Measurements from ENCODE around the gene MAF.
A peak's percentile ranks its signal among the peaks of the same experiment; 100 is the strongest.

The MAF gene

DNA sequence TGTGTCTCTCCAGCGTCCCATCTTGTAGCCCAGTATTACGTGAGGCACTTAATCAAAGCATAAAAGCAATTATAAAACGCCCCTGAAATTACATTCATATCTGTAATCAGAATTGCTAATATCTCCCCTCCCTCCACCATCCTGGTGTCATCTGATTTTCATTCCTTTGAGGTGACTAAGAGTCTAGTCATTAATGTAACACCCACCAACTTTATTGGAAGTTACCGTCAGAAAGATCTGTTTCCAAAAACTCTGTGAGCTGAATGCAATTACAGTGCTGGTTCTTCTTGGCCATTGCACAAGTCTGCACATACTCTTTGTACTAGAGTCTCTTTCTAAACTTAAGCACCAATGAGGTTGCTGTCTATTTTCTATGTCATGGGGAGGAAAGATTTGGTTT lies 12.5 kb upstream of the MAF start:
- Histone ChIP-seq H3K4me3 (ENCODE audit: insufficient read length, low read depth) (no peak overlapping the region), H3K36me3 (ENCODE audit: insufficient read depth, insufficient read length, low read length) (no peaks in the 10 kb centered on the region), H3K9me3 (ENCODE audit: insufficient read depth, low read length) (no peaks in the 10 kb centered on the region), H3K9ac (ENCODE audit: insufficient read length, low read depth) (no peak overlapping the region), H3K27me3 (ENCODE audit: insufficient read depth, insufficient read length) (no peaks in the 10 kb centered on the region), H3K4me1 (ENCODE audit: insufficient read depth, insufficient read length) (no peaks in the 10 kb centered on the region)
- TF ChIP-seq SUZ12 (IDR thresholded peaks at IDR 0.05; ENCODE audit: extremely low read depth, insufficient read depth, insufficient read length) (no peak), ZNF274 (IDR thresholded peaks at IDR 0.05; ENCODE audit: low read depth, low read length) (no peak), YY1 (IDR thresholded peaks at IDR 0.05; ENCODE audit: insufficient read depth, insufficient read length) (no peak)
- DNase-seq (ENCODE audit: low read depth, low spot score), result no peak

DNA sequence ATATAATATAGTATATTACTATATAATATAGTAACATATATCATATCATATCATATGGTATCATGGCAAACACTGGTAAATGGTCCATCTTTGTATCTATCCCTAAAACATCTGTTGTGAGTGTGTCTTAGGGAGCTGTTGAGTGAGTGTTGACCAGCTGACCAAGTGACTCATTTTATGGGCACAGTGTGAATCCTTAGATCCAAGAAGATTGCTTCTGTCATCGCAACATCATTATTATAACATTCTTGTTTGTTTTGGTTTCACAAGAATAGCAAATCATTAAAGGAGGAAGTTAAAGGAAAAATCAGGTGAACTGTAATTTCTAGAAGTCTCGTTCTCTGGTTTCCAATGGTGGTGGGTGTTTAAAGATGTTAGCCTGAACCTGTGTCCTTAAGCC lies 11.7 kb upstream of the MAF start:
- no peak for TF ChIP-seq YY1 (IDR thresholded peaks at IDR 0.05; ENCODE audit: insufficient read depth, insufficient read length)
- no peak for TF ChIP-seq SUZ12 (IDR thresholded peaks at IDR 0.05; ENCODE audit: extremely low read depth, insufficient read depth, insufficient read length)
- TF ChIP-seq ZNF274 (IDR thresholded peaks at IDR 0.05; ENCODE audit: low read depth, low read length), result no peak
- Histone ChIP-seq H3K9me3 (ENCODE audit: insufficient read depth, low read length) (no peaks in the 10 kb centered on the region), H3K36me3 (ENCODE audit: insufficient read depth, insufficient read length, low read length) (no peaks in the 10 kb centered on the region), H3K27me3 (ENCODE audit: insufficient read depth, insufficient read length) (no peaks in the 10 kb centered on the region), H3K9ac (ENCODE audit: insufficient read length, low read depth) (no peak overlapping the region), H3K4me3 (ENCODE audit: insufficient read length, low read depth) (no peak overlapping the region), H3K4me1 (ENCODE audit: insufficient read depth, insufficient read length) (no peaks in the 10 kb centered on the region)
- no peak for DNase-seq (ENCODE audit: low read depth, low spot score)

DNA sequence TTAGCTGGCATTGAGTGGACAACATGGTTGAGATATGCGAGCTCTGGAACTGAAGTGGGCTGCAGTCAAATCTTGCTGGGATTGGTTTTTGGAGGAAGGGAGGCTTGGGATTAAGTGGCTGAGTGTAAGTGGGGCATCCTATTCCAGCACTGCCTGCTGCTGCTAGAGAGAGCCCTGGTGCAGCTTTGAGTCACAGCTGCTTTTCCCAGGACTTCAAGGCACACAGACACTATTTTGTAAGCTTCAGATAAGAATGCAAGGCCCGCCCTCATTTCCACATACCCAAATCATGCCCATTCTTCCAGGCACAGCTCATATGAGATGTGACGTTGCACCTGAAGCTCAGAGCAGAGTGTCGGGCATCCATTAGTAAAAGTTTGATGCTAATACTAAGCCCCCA lies 10.2 kb upstream of the MAF start:
- Histone ChIP-seq H3K4me1 (ENCODE audit: insufficient read depth, insufficient read length) (no peaks in the 10 kb centered on the region), H3K36me3 (ENCODE audit: insufficient read depth, insufficient read length, low read length) (no peaks in the 10 kb centered on the region), H3K4me3 (ENCODE audit: insufficient read length, low read depth) (no peak overlapping the region), H3K27me3 (ENCODE audit: insufficient read depth, insufficient read length) (no peaks in the 10 kb centered on the region), H3K9me3 (ENCODE audit: insufficient read depth, low read length) (no peaks in the 10 kb centered on the region), H3K9ac (ENCODE audit: insufficient read length, low read depth) (no peak overlapping the region)
- TF ChIP-seq ZNF274 (IDR thresholded peaks at IDR 0.05; ENCODE audit: low read depth, low read length) (no peak), SUZ12 (IDR thresholded peaks at IDR 0.05; ENCODE audit: extremely low read depth, insufficient read depth, insufficient read length) (no peak), YY1 (IDR thresholded peaks at IDR 0.05; ENCODE audit: insufficient read depth, insufficient read length) (no peak)
- DNase-seq (ENCODE audit: low read depth, low spot score), result no peak

- no peaks in the 10 kb centered on the region for H3K27me3 ChIP-seq (ENCODE audit: insufficient read depth, insufficient read length)
- TF ChIP-seq YY1 (IDR thresholded peaks at IDR 0.05; ENCODE audit: insufficient read depth, insufficient read length), result no peak
- TF ChIP-seq ZNF274 (IDR thresholded peaks at IDR 0.05; ENCODE audit: low read depth, low read length), result no peak
- TF ChIP-seq SUZ12 (IDR thresholded peaks at IDR 0.05; ENCODE audit: extremely low read depth, insufficient read depth, insufficient read length), result no peak
Measured at GRCh38 chr16:79609861-79610260, 9.3 kb upstream of the MAF start.

DNA sequence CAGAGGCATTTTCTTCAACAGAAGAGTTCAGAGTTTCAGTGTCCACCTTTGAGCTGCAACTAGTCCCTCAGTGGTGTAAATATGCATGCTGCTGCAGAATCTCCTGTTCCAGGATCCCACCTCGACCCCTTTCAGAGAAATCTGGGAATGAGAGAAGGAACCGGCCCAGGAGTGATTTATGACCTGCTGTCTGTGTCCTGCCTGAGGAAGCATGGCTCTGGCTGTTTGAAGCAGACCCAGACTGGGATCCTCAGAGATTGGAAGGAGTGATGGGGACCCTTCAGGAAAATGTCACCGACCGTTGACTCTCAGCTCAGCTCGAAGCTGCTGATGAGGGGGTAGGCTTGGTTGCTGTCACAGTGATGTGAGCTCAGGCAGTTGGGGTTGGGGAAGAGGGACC lies 8.4 kb upstream of the MAF start:
- DNase-seq (ENCODE audit: low read depth, low spot score), result no peak
- H3K36me3 ChIP-seq (ENCODE audit: insufficient read depth, insufficient read length, low read length), result no peaks in the 10 kb centered on the region
- H3K9me3 ChIP-seq (ENCODE audit: insufficient read depth, low read length), result no peaks in the 10 kb centered on the region
- no peaks in the 10 kb centered on the region for H3K4me1 ChIP-seq (ENCODE audit: insufficient read depth, insufficient read length)
- H3K9ac ChIP-seq (ENCODE audit: insufficient read length, low read depth), result no peak overlapping the region
- H3K4me3 ChIP-seq (ENCODE audit: insufficient read length, low read depth), result no peak overlapping the region
- no peaks in the 10 kb centered on the region for H3K27me3 ChIP-seq (ENCODE audit: insufficient read depth, insufficient read length)
- TF ChIP-seq SUZ12 (IDR thresholded peaks at IDR 0.05; ENCODE audit: extremely low read depth, insufficient read depth, insufficient read length) (no peak), ZNF274 (IDR thresholded peaks at IDR 0.05; ENCODE audit: low read depth, low read length) (no peak), YY1 (IDR thresholded peaks at IDR 0.05; ENCODE audit: insufficient read depth, insufficient read length) (no peak)

More at GRCh38 chr16:79609861-79610260, 9.3 kb upstream of the MAF start:
- H3K9me3 ChIP-seq (ENCODE audit: insufficient read depth, low read length), result no peaks in the 10 kb centered on the region
- no peak for DNase-seq (ENCODE audit: low read depth, low spot score)
- H3K4me1 ChIP-seq (ENCODE audit: insufficient read depth, insufficient read length), result no peaks in the 10 kb centered on the region
- H3K9ac ChIP-seq (ENCODE audit: insufficient read length, low read depth), result no peak overlapping the region
- H3K4me3 ChIP-seq (ENCODE audit: insufficient read length, low read depth), result no peak overlapping the region
- H3K36me3 ChIP-seq (ENCODE audit: insufficient read depth, insufficient read length, low read length), result no peaks in the 10 kb centered on the region

- Histone ChIP-seq H3K4me1 (ENCODE audit: insufficient read depth, insufficient read length) (no peaks in the 10 kb centered on the region), H3K9ac (ENCODE audit: insufficient read length, low read depth) (no peak overlapping the region), H3K4me3 (ENCODE audit: insufficient read length, low read depth) (no peak overlapping the region), H3K36me3 (ENCODE audit: insufficient read depth, insufficient read length, low read length) (no peaks in the 10 kb centered on the region), H3K27me3 (ENCODE audit: insufficient read depth, insufficient read length) (no peaks in the 10 kb centered on the region), H3K9me3 (ENCODE audit: insufficient read depth, low read length) (no peaks in the 10 kb centered on the region)
- TF ChIP-seq ZNF274 (IDR thresholded peaks at IDR 0.05; ENCODE audit: low read depth, low read length), result no peak
- no peak for TF ChIP-seq SUZ12 (IDR thresholded peaks at IDR 0.05; ENCODE audit: extremely low read depth, insufficient read depth, insufficient read length)
- no peak for TF ChIP-seq YY1 (IDR thresholded peaks at IDR 0.05; ENCODE audit: insufficient read depth, insufficient read length)
- no peak for DNase-seq (ENCODE audit: low read depth, low spot score)
Measured at GRCh38 chr16:79607587-79607986, 7.0 kb upstream of the MAF start.

GRCh38 chr16:79605999-79606398 lies 5.5 kb upstream of the MAF start:
- peak; percentile 35 for DNase-seq (ENCODE audit: low read depth, low spot score)
- H3K4me1 ChIP-seq (ENCODE audit: insufficient read depth, insufficient read length), result no peaks in the 10 kb centered on the region
- H3K36me3 ChIP-seq (ENCODE audit: insufficient read depth, insufficient read length, low read length), result no peaks in the 10 kb centered on the region
- H3K4me3 ChIP-seq (ENCODE audit: insufficient read length, low read depth), result no peak overlapping the region
- TF ChIP-seq SUZ12 (IDR thresholded peaks at IDR 0.05; ENCODE audit: extremely low read depth, insufficient read depth, insufficient read length), result no peak
- TF ChIP-seq YY1 (IDR thresholded peaks at IDR 0.05; ENCODE audit: insufficient read depth, insufficient read length), result no peak
- no peak for TF ChIP-seq ZNF274 (IDR thresholded peaks at IDR 0.05; ENCODE audit: low read depth, low read length)
- H3K27me3 ChIP-seq (ENCODE audit: insufficient read depth, insufficient read length), result no peaks in the 10 kb centered on the region
- no peaks in the 10 kb centered on the region for H3K9me3 ChIP-seq (ENCODE audit: insufficient read depth, low read length)
- peak overlapping the region; percentile 33 for H3K9ac ChIP-seq (ENCODE audit: insufficient read length, low read depth)

DNA sequence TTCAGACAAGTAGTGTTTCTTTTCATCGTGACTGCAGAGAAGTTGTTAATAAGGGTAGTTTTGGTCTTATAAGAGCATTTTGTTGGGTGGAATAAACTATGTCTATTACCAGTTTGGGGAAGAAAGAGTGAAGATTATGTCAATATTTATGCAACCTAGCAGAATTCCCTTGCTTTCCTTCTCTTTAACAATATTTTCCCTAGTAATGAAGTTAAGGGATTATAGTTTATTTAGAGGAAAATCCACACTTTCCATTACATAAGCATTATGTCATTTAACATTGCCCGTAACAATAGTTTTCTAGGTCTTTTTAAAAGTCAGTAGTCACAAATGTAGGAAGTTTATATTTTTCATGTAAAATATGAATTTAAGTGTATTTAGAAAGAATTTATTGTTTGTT lies 2.5 kb upstream of the MAF start:
- Histone ChIP-seq H3K36me3 (ENCODE audit: insufficient read depth, insufficient read length, low read length) (no peaks in the 10 kb centered on the region), H3K9ac (ENCODE audit: insufficient read length, low read depth) (no peak overlapping the region), H3K9me3 (ENCODE audit: insufficient read depth, low read length) (no peaks in the 10 kb centered on the region), H3K27me3 (ENCODE audit: insufficient read depth, insufficient read length) (no peaks in the 10 kb centered on the region), H3K4me3 (ENCODE audit: insufficient read length, low read depth) (no peak overlapping the region), H3K4me1 (ENCODE audit: insufficient read depth, insufficient read length) (no peaks in the 10 kb centered on the region)
- no peak for DNase-seq (ENCODE audit: low read depth, low spot score)
- TF ChIP-seq ZNF274 (IDR thresholded peaks at IDR 0.05; ENCODE audit: low read depth, low read length) (no peak), YY1 (IDR thresholded peaks at IDR 0.05; ENCODE audit: insufficient read depth, insufficient read length) (no peak), SUZ12 (IDR thresholded peaks at IDR 0.05; ENCODE audit: extremely low read depth, insufficient read depth, insufficient read length) (no peak)

Data from NT2/D1 (cell line).